HCT116 (cell line): ENCODE data around the gene B4GALNT4. TPM values are rescaled to one million over a fixed set of nuclear protein-coding genes. Genes with fewer than 3 reads are reported as not detected.

Experiments used
- ATAC-seq: fragments of 200-7000 bp; cut with Tn5 transposase; 2 replicates; pipeline ENCODE4 v1.9.1; 2020; ENCODE audit warnings: mild to moderate bottlenecking, moderate library complexity
- BruUV-seq: library from RNA; stranded (reverse); fragments of 400-500 nt; replicated peaks from 2 replicates; lab custom pipeline; 2021; lab: Mats Ljungman, UMichigan
- CTCF ChIA-PET: fragments of 300-600 bp; sonication (Branson Sonifier 250); formaldehyde crosslinking; loops from one replicate; lab custom pipeline; 2021; ENCODE audit warnings: antibody characterized with exemption; lab: Charles Lee
- POLR2A ChIA-PET: fragments of 300-600, 350-600 bp; sonication (Branson Sonifier 250); formaldehyde crosslinking; loops from one replicate; lab custom pipeline; 2021; ENCODE audit warnings: antibody characterized with exemption; lab: Charles Lee
- RAD21 ChIA-PET, 2 experiments: fragments of 300-600 bp; sonication (Branson Sonifier 250); formaldehyde crosslinking; loops; one replicate each; lab custom pipeline; 2023; ENCODE audit warnings: low total read pairs in 2 of 2; ENCODE audit not compliant: uncharacterized antibody in 2 of 2, unreplicated experiment in 2 of 2, low non-redundant PET in 1 of 2; lab: Charles Lee
- DNase-seq: peaks from one replicate; pipeline ENCODE4 v3.0.0-alpha.2; 2010; ENCODE audit warnings: low read depth, low spot score
- H2AFZ ChIP-seq: fragments of 200-600 bp; shearing (Covaris generic), sonication (generic); 2 replicates; pipeline ENCODE4 v1.6.1; 2017; ENCODE audit warnings: low read depth, mixed run types, mixed read lengths, antibody characterized with exemption, low read length; ENCODE audit not compliant: poor library complexity, severe bottlenecking
- H3K27ac ChIP-seq: 2 replicates; pipeline ENCODE4 v1.5.1; 2012; ENCODE audit warnings: low read depth, low read length
- H3K27me3 ChIP-seq: fragments of 200-600 bp; sonication (generic); 2 replicates; pipeline ENCODE4 v1.6.1; 2016; ENCODE audit warnings: mixed run types, low read length, mixed read lengths; ENCODE audit not compliant: insufficient read depth
- H3K36me3 ChIP-seq, 2 experiments: fragments of 200-500 bp in 1 of 2; fragments of 200-600 bp in 1 of 2; sonication (Bioruptor generic) in 1 of 2; sonication (generic) in 1 of 2; 2 replicates each; pipeline versions ENCODE4 v1.5.1 to v1.6.1; 2014 to 2016; ENCODE audit warnings: low read length in 2 of 2, inconsistent platforms in 1 of 2, mixed read lengths in 1 of 2, mixed run types in 1 of 2; ENCODE audit not compliant: insufficient read depth in 2 of 2, control insufficient read depth in 1 of 2
- H3K4me1 ChIP-seq, 2 experiments: fragments of 200-600 bp in 1 of 2; sonication (generic) in 1 of 2; 2 replicates each; pipeline versions ENCODE4 v1.5.1 to v1.6.1; 2012 to 2017; ENCODE audit warnings: low read length in 2 of 2, inconsistent platforms in 1 of 2, mild to moderate bottlenecking in 1 of 2, mixed read lengths in 1 of 2, mixed run types in 1 of 2, moderate library complexity in 1 of 2; ENCODE audit not compliant: insufficient read depth in 2 of 2, control insufficient read depth in 1 of 2
- H3K4me2 ChIP-seq: fragments of 200-600 bp; sonication (generic); 2 replicates; pipeline ENCODE4 v1.6.1; 2017; ENCODE audit warnings: mixed run types, low read length, mixed read lengths
- H3K4me3 ChIP-seq, 2 experiments: fragments of 200-600 bp in 1 of 2; sonication (generic) in 1 of 2; replicated peaks in 1 of 2; 2 replicates each; pipeline ENCODE4 v1.5.1; 2011 to 2016; ENCODE audit warnings: low read length in 2 of 2, control low read depth in 1 of 2, low read depth in 1 of 2, mild to moderate bottlenecking in 1 of 2, mixed read lengths in 1 of 2, mixed run types in 1 of 2
- H3K79me2 ChIP-seq: fragments of 200-600 bp; sonication (generic); 2 replicates; pipeline ENCODE4 v1.6.1; 2017; ENCODE audit warnings: mild to moderate bottlenecking, mixed run types, low read length, moderate library complexity, mixed read lengths; ENCODE audit not compliant: insufficient read depth
- H3K9ac ChIP-seq: fragments of 200-600 bp; sonication (generic); 2 replicates; pipeline ENCODE4 v1.6.1; 2016; ENCODE audit warnings: low read length, mixed read lengths
- H3K9me2 ChIP-seq: fragments of 200-600 bp; sonication (generic), shearing (Covaris generic); 2 replicates; pipeline ENCODE4 v1.6.1; 2017; ENCODE audit warnings: mixed run types, mild to moderate bottlenecking, moderate library complexity; ENCODE audit not compliant: insufficient read depth
- H3K9me3 ChIP-seq, 2 experiments: fragments of 200-500 bp in 1 of 2; fragments of 200-600 bp in 1 of 2; sonication (Bioruptor generic) in 1 of 2; sonication (generic) in 1 of 2; 2 replicates each; pipeline ENCODE4 v1.6.1; 2014 to 2017; ENCODE audit warnings: low read length in 2 of 2, mixed read lengths in 2 of 2, inconsistent platforms in 1 of 2, low read depth in 1 of 2, mild to moderate bottlenecking in 1 of 2, mixed run types in 1 of 2, moderate library complexity in 1 of 2; ENCODE audit not compliant: control insufficient read depth in 1 of 2, insufficient read depth in 1 of 2
- H4K20me1 ChIP-seq: fragments of 200-600 bp; sonication (generic), shearing (Covaris generic); 2 replicates; pipeline ENCODE4 v1.6.1; 2017; ENCODE audit warnings: mixed run types, mild to moderate bottlenecking, moderate library complexity; ENCODE audit not compliant: insufficient read depth
- CBX3 ChIP-seq: IDR thresholded peaks from 2 replicates; pipeline ENCODE4 v1.6.1; 2012; ENCODE audit warnings: low read depth
- CEBPB ChIP-seq: IDR thresholded peaks from 2 replicates; pipeline ENCODE4 v1.6.1; 2012; ENCODE audit warnings: low read depth
- EZH2 ChIP-seq: fragments of 200-600 bp; sonication (generic); IDR thresholded peaks from 2 replicates; pipeline ENCODE4 v1.6.1; 2017; ENCODE audit warnings: antibody characterized with exemption, mixed run types
- EZH2phosphoT487 ChIP-seq: fragments of 200-600 bp; IDR thresholded peaks from 2 replicates; pipeline ENCODE4 v1.6.1; 2018; ENCODE audit warnings: antibody characterized with exemption, borderline replicate concordance
- JUND ChIP-seq: IDR thresholded peaks from 2 replicates; pipeline ENCODE4 v1.6.1; 2012
- RAD21 ChIP-seq: IDR thresholded peaks from 2 replicates; pipeline ENCODE4 v1.6.1; 2012; ENCODE audit warnings: low read depth, mild to moderate bottlenecking
- SIN3A ChIP-seq: IDR thresholded peaks from 2 replicates; pipeline ENCODE4 v1.6.1; 2012; ENCODE audit warnings: low read depth
- SP1 ChIP-seq: IDR thresholded peaks from 2 replicates; pipeline ENCODE4 v1.6.1; 2012; ENCODE audit warnings: low read depth
- SRF ChIP-seq: IDR thresholded peaks from 2 replicates; pipeline ENCODE4 v1.6.1; 2012; ENCODE audit warnings: low read depth
- intact Hi-C: fragments of 100-400 bp; cut with micrococcal nuclease; formaldehyde crosslinking; loops from 2 replicates; pipeline ENCODE4 v1.10.0; 2022
- total RNA-seq: library from RNA; stranded (reverse); gene quantifications from one replicate; pipeline ENCODE4 v1.2.1, GENCODE V29; 2021; ENCODE audit not compliant: unreplicated experiment
- TF ChIP-seq, protein P1 (sequence below): IDR thresholded peaks from 2 replicates; pipeline ENCODE4 v1.6.1; 2011; ENCODE audit warnings: mild to moderate bottlenecking, low read length, moderate library complexity; ENCODE audit not compliant: insufficient replicate concordance; ENCODE audit errors: extremely low read depth
- TF ChIP-seq, protein P2 (sequence below): IDR thresholded peaks from 2 replicates; pipeline ENCODE4 v1.6.1; 2012; ENCODE audit warnings: low read depth
- TF ChIP-seq, protein P3 (sequence below): IDR thresholded peaks from 2 replicates; pipeline ENCODE4 v1.6.1; 2012

The B4GALNT4 gene
- total RNA-seq, 1 experiment from 2014 or later: 54.3 TPM

DNA sequence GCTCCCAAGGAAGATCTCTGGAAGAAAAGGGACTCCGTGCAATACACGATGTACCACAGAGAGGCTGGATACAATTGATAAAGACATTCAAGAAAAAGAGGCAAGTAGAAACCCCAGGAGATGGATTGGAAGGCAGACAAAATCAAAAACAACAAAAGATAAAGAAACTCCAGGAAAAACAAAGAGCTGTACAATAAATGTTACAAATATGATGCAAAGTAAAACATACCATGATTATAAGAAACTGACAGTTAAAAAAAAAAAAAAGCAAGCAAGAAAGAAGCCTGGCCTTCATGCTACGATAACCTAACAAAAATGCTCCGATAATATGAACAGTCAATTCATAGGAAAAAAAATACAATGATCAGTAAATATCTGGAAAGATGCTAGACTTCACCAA, 56.0 kb downstream of the B4GALNT4 start:
- DNase-seq (no peak), ATAC-seq (no peak)
- ChIA-PET RAD21 (no interaction called here), CTCF (interaction anchor here (1.3 kb wide), 1 partner anchor 23 kb away, joined by 4 read pairs; no protein-coding TSS in a partner anchor), POLR2A (no interaction called here)
- Histone ChIP-seq H3K79me2 (no peaks in the 10 kb centered on the region), H3K4me2 (no peak overlapping the region), H3K4me1 (no peaks in the 10 kb centered on the region), H2AFZ (no peak overlapping the region), H3K9me2 (no peaks in the 10 kb centered on the region), H3K36me3 (no peaks in the 10 kb centered on the region), H4K20me1 (no peaks in the 10 kb centered on the region), H3K9me3 (no peaks in the 10 kb centered on the region), H3K27me3 (no peaks in the 10 kb centered on the region), H3K9ac (no peak overlapping the region), H3K4me3 (no peak overlapping the region), H3K27ac (no peak overlapping the region)
- TF ChIP-seq EZH2phosphoT487 (no peak), SIN3A (no peak), SRF (no peak), EZH2 (no peak), CBX3 (no peak), JUND (no peak), SP1 (no peak), RAD21 (no peak), CEBPB (no peak)
- TF ChIP-seq, protein P1, sequence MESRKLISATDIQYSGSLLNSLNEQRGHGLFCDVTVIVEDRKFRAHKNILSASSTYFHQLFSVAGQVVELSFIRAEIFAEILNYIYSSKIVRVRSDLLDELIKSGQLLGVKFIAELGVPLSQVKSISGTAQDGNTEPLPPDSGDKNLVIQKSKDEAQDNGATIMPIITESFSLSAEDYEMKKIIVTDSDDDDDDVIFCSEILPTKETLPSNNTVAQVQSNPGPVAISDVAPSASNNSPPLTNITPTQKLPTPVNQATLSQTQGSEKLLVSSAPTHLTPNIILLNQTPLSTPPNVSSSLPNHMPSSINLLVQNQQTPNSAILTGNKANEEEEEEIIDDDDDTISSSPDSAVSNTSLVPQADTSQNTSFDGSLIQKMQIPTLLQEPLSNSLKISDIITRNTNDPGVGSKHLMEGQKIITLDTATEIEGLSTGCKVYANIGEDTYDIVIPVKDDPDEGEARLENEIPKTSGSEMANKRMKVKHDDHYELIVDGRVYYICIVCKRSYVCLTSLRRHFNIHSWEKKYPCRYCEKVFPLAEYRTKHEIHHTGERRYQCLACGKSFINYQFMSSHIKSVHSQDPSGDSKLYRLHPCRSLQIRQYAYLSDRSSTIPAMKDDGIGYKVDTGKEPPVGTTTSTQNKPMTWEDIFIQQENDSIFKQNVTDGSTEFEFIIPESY: no peak
- TF ChIP-seq, protein P2, sequence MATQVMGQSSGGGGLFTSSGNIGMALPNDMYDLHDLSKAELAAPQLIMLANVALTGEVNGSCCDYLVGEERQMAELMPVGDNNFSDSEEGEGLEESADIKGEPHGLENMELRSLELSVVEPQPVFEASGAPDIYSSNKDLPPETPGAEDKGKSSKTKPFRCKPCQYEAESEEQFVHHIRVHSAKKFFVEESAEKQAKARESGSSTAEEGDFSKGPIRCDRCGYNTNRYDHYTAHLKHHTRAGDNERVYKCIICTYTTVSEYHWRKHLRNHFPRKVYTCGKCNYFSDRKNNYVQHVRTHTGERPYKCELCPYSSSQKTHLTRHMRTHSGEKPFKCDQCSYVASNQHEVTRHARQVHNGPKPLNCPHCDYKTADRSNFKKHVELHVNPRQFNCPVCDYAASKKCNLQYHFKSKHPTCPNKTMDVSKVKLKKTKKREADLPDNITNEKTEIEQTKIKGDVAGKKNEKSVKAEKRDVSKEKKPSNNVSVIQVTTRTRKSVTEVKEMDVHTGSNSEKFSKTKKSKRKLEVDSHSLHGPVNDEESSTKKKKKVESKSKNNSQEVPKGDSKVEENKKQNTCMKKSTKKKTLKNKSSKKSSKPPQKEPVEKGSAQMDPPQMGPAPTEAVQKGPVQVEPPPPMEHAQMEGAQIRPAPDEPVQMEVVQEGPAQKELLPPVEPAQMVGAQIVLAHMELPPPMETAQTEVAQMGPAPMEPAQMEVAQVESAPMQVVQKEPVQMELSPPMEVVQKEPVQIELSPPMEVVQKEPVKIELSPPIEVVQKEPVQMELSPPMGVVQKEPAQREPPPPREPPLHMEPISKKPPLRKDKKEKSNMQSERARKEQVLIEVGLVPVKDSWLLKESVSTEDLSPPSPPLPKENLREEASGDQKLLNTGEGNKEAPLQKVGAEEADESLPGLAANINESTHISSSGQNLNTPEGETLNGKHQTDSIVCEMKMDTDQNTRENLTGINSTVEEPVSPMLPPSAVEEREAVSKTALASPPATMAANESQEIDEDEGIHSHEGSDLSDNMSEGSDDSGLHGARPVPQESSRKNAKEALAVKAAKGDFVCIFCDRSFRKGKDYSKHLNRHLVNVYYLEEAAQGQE: no peak
- TF ChIP-seq, protein P3, sequence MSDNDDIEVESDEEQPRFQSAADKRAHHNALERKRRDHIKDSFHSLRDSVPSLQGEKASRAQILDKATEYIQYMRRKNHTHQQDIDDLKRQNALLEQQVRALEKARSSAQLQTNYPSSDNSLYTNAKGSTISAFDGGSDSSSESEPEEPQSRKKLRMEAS: no peak
- intact Hi-C loops: no loop called here
- no TSS peak for BruUV-seq
